ENCODE data around the gene ZSCAN20.

DNA sequence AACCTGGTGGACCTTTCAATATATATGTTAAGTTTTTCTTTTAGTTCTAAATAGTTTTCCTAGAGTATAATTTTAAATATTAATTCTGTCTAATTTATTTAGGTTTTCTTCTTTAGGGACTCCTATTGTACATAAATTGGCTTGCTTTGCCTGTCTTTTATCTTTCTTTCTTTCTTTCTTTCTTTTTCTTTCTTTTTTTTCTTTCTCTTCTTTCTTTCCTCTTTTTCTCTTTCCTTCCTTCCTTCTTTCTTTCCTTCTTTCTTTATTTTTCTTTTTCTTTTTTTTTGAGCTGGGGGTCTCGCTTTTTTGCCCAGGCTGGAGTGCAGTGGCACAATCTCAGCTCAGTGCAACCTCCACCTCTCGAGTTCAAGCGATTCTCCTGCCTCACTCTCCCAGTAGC lies 35.2 kb downstream of the ZSCAN20 start:
- TF ChIP-seq EP300 (IDR thresholded peaks at IDR 0.05; ENCODE audit: low read depth), result no peak
- TF ChIP-seq CTCF (IDR thresholded peaks at IDR 0.05), result no peak
- TF ChIP-seq POLR2A (IDR thresholded peaks at IDR 0.05), result no peak

All from transverse colon (tissue), 3 donors.